HepG2 (cell line): ENCODE measurements around the gene MAGI1. TPM values are rescaled to one million over a fixed set of nuclear protein-coding genes. Genes with fewer than 3 reads are reported as not detected.

Source experiments
- AFF4 ChIP-seq: sonication (generic); formaldehyde crosslinking; IDR thresholded peaks from 2 replicates; pipeline ENCODE4 v1.4.0; 2020; ENCODE audit warnings: missing genetic modification reagents
- AHDC1 ChIP-seq: sonication (generic); formaldehyde crosslinking; IDR thresholded peaks from 2 replicates; pipeline ENCODE4 v1.5.1; 2020; ENCODE audit warnings: mild to moderate bottlenecking, missing genetic modification reagents, borderline replicate concordance
- ATF6 ChIP-seq: sonication (generic); formaldehyde crosslinking; conservative IDR thresholded peaks from 2 replicates; pipeline ENCODE4 v1.4.0; 2020; ENCODE audit warnings: missing genetic modification reagents
- GATAD2A ChIP-seq: IDR thresholded peaks from 2 replicates; pipeline ENCODE4 v1.6.1; 2016
- GTF3A ChIP-seq: sonication (generic); formaldehyde crosslinking; conservative IDR thresholded peaks from 2 replicates; pipeline ENCODE4 v1.4.0; 2020; ENCODE audit warnings: mild to moderate bottlenecking, missing genetic modification reagents
- HNF4A ChIP-seq: sonication (generic); formaldehyde crosslinking; IDR thresholded peaks from 2 replicates; pipeline ENCODE4 v1.4.0; 2020; ENCODE audit warnings: missing genetic modification reagents
- MED1 ChIP-seq: sonication (generic); formaldehyde crosslinking; IDR thresholded peaks from 2 replicates; pipeline ENCODE4 v1.4.0; 2020; ENCODE audit warnings: missing genetic modification reagents
- MIXL1 ChIP-seq: IDR thresholded peaks from 2 replicates; pipeline ENCODE4 v1.6.1; 2016
- MXD1 ChIP-seq: sonication (generic); formaldehyde crosslinking; IDR thresholded peaks from 2 replicates; pipeline ENCODE4 v1.4.0; 2020; ENCODE audit warnings: mild to moderate bottlenecking, missing genetic modification reagents
- MZF1 ChIP-seq: sonication (generic); formaldehyde crosslinking; IDR thresholded peaks from 2 replicates; pipeline ENCODE4 v1.8.1; 2023; ENCODE audit warnings: mild to moderate bottlenecking, missing genetic modification reagents, borderline replicate concordance
- NFRKB ChIP-seq: fragments of 450-650 bp; IDR thresholded peaks from 2 replicates; pipeline ENCODE4 v1.6.1; 2017
- RARA ChIP-seq: IDR thresholded peaks from 2 replicates; pipeline ENCODE4 v1.6.1; 2016; ENCODE audit warnings: missing genetic modification reagents, missing compliant biosample characterization
- SIN3B ChIP-seq: fragments of 150-350 bp; IDR thresholded peaks from 2 replicates; pipeline ENCODE4 v1.6.1; 2014; ENCODE audit warnings: low read length
- SRSF1 ChIP-seq: fragments of 200-400 bp; formaldehyde crosslinking; optimal IDR thresholded peaks from 2 replicates; pipeline ENCODE3; 2017; ENCODE audit warnings: mild to moderate bottlenecking, low read depth, low read length, moderate library complexity
- THRA ChIP-seq: sonication (generic); formaldehyde crosslinking; IDR thresholded peaks from 2 replicates; pipeline ENCODE4 v1.4.0; 2020; ENCODE audit warnings: missing genetic modification reagents, borderline replicate concordance
- ZGPAT ChIP-seq: IDR thresholded peaks from 2 replicates; pipeline ENCODE4 v1.6.1; 2016; ENCODE audit warnings: mild to moderate bottlenecking
- polyA plus RNA-seq, 8 experiments: library from polyadenylated mRNA; depleted of rRNA in 3 of 8; stranded (reverse) in 7 of 8; unstranded in 1 of 8; fragments of >200 nt; fragmentation: Illumina TruSeq in 4 of 8; extraction: Trizol in 4 of 8; gene quantifications; 2 replicates each; pipeline versions ENCODE4 v1.2.1 to v1.2.3, GENCODE V29; 2011 to 2016; ENCODE audit warnings: low read depth in 4 of 8, missing spikeins in 1 of 8, mixed read lengths in 1 of 8; ENCODE audit not compliant: insufficient read depth in 1 of 8
- total RNA-seq, 5 experiments: library from RNA; depleted of rRNA; stranded (reverse); fragments of >200 nt; fragmentation: Illumina TruSeq; extraction: Trizol; gene quantifications; 2 replicates each; pipeline ENCODE4 v1.2.3, GENCODE V29; 2016; ENCODE audit warnings: low read depth in 1 of 5

Gene MAGI1
- total and polyA plus RNA-seq, 2 of the 13 experiments (the other 11 are each of a cell fraction or from before 2014, with no cell fraction given): 22.2 to 26.0 TPM

- TF ChIP-seq AHDC1 (CRISPR knock-in tag) (peak; percentile 53; the same call in 1 of the 2 replicates), ZGPAT (peak; percentile 37; the same call in 1 of the 2 replicates), HNF4A (CRISPR knock-in tag) (peak; percentile 64), MED1 (CRISPR knock-in tag) (0 out of 2 replicates have a peak, but pooled peaks have one; percentile 19), SRSF1 (no peak), MXD1 (CRISPR knock-in tag) (no peak), RARA (CRISPR knock-in tag) (peak; percentile 71), SIN3B (no peak), THRA (CRISPR knock-in tag) (peak; percentile 82; the same call in 1 of the 2 replicates), AFF4 (CRISPR knock-in tag) (no peak), ATF6 (CRISPR knock-in tag) (no peak), MZF1 (no peak), MIXL1 (CRISPR knock-in tag) (0 out of 2 replicates have a peak, but pooled peaks have one; percentile 28), GTF3A (CRISPR knock-in tag) (no peak), GATAD2A (CRISPR knock-in tag) (peak; percentile 50), NFRKB (no peak)
Observed at GRCh38 chr3:66083784-66084213, 45.1 kb upstream of the MAGI1 start (continued).
